ENCODE data around the gene SMIM33.
A peak's percentile ranks its signal among the peaks of the same experiment; 100 is the strongest.

The SMIM33 gene

GRCh38 chr5:139451176-139451575 lies 19.6 kb upstream of the SMIM33 start:
- peaks cover 9% of the 10 kb centered on the region for H3K36me3 Mint-ChIP-seq (ENCODE audit: low read depth)
- no peak overlapping the region for H3K27ac Mint-ChIP-seq
- no peaks in the 10 kb centered on the region for H3K27me3 Mint-ChIP-seq
- peaks cover 12% of the 10 kb centered on the region for H3K9me3 Mint-ChIP-seq
- H3K4me1 Mint-ChIP-seq = peaks cover 46% of the 10 kb centered on the region
- no peak overlapping the region for H3K4me3 Mint-ChIP-seq
- no peak for ATAC-seq
- DNase-seq = no peak

DNA sequence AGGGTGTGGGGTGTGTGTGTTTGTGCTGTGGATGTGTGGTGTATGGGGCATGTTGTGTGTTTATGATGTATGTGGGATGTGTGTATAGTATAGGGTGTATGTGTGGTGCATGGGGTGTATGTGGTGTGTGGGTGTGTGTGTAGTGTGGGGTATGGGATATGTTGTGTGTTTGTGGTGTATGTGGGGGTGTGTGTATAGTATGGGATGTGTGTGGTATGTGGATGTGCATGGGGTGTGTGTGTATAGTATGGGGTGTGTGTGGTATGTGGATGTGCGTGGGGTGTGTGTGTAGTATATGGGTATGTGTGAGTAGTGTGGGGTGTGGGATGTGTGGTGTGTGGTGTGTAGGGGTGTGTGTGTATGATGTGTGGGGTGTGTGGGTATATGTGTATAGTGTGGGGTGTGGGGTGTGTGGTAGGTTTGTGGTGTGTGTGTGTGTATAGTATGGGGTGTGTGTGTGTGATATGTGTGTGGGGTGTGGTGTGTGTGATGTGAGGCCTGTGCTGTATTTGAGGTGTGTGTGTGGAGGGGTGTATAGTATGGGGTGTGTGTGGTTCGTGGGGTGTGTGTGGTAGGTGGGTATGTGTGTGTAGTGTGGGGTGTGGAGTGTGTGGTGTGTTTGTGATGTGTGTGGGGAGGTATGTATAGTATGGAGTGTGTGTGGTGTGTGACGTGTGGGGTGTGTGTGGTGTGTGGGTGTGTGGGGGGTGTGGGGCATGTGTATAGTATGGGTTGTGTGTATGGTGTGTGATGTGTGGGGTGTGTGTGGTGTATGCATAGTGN lies 18.7 kb upstream of the SMIM33 start:
- Mint-ChIP-seq H3K27ac (no peak overlapping the region), H3K36me3 (ENCODE audit: low read depth) (peaks cover 4% of the 10 kb centered on the region), H3K27me3 (no peaks in the 10 kb centered on the region), H3K4me3 (no peak overlapping the region), H3K4me1 (peaks cover 44% of the 10 kb centered on the region), H3K9me3 (peaks cover 9% of the 10 kb centered on the region)
- no peak for ATAC-seq
- no peak for DNase-seq

DNA sequence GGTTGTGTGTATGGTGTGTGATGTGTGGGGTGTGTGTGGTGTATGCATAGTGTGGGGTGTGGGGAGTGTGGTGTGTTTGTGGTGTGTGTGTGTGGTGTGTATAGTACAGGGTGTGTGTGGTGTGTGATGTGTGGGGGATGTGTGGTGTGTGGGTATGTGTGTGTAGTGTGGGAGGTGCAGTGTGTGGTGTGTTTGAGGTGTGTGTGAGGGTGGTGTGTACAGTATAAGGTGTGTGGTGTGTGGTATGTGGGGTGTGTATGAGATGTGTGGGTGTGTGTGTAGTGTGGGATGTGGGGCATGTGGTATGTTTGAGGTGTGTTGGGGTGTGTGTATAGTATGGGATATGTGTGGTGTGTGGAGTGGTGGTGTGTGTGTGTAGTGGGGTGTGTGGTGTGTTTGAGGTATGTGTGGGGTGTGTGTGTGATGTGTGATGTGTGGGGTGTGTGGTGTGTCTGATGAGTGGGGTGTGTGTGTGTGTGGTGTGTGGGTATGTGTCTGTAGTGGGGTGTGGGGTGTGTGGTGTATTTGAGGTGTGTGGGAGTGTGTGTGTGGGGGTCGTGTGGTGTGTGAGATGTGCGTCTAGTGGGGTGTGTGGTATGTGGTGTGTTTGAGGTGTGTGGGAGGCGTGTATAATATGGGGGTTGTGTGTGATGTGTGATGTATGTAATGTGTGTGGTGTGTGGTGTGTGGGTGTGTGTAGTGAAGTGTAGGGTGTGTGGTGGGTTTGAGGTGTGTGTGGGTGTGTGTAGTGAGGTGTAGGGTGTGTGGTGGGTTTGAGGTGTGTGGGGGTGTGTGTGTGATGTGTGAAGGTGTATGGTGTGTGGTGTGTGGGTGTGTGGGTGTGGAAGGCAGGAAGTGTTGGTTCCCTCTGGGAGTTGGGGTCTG lies 16.9 kb upstream of the SMIM33 start:
- DNase-seq (no peak), ATAC-seq (no peak)
- H3K27ac Mint-ChIP-seq = peak overlapping the region; percentile 18
- H3K36me3 Mint-ChIP-seq (ENCODE audit: low read depth) = peaks cover 1% of the 10 kb centered on the region
- H3K4me3 Mint-ChIP-seq = no peak overlapping the region
- H3K4me1 Mint-ChIP-seq = peaks cover 44% of the 10 kb centered on the region
- no peaks in the 10 kb centered on the region for H3K27me3 Mint-ChIP-seq
- no peaks in the 10 kb centered on the region for H3K9me3 Mint-ChIP-seq

- Mint-ChIP-seq H3K36me3 (ENCODE audit: low read depth) (no peaks in the 10 kb centered on the region), H3K4me3 (no peak overlapping the region), H3K27me3 (no peaks in the 10 kb centered on the region), H3K9me3 (no peaks in the 10 kb centered on the region), H3K4me1 (peaks cover 48% of the 10 kb centered on the region), H3K27ac (no peak overlapping the region)
- DNase-seq (no peak), ATAC-seq (no peak)
Measured at GRCh38 chr5:139454568-139455290, 16.1 kb upstream of the SMIM33 start.

- no peaks in the 10 kb centered on the region for H3K27me3 Mint-ChIP-seq
- H3K4me1 Mint-ChIP-seq = peaks cover 63% of the 10 kb centered on the region
- ATAC-seq = no peak
- H3K27ac Mint-ChIP-seq = peak overlapping the region; percentile 94
- no peaks in the 10 kb centered on the region for H3K36me3 Mint-ChIP-seq (ENCODE audit: low read depth)
- no peaks in the 10 kb centered on the region for H3K9me3 Mint-ChIP-seq
- DNase-seq = no peak
- H3K4me3 Mint-ChIP-seq = no peak overlapping the region
Measured at GRCh38 chr5:139456776-139457175, 14.0 kb upstream of the SMIM33 start.

DNA sequence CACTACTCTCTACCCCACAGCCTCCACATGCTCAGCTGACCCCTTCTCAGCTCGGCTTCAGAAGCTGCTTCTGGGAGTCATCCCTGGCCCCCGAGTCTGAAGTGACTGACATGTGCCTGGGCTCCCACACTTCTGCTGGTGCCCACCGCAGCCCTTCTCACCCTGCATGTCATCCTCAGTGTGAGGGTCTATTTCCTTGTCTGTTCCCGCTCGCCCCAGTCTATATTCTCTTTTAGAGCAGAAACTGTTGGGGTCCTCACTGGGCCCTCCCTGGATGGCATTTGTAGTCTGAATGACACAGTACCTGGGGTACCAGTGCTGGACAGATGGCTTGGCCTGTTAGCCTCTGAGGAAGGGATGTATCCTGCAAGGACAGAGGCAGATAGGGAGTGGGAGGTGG lies 13.6 kb upstream of the SMIM33 start:
- Mint-ChIP-seq H3K9me3 (no peaks in the 10 kb centered on the region), H3K27ac (peak overlapping the region; percentile 94), H3K27me3 (no peaks in the 10 kb centered on the region), H3K4me3 (no peak overlapping the region), H3K4me1 (peaks cover 64% of the 10 kb centered on the region), H3K36me3 (ENCODE audit: low read depth) (no peaks in the 10 kb centered on the region)
- ATAC-seq (no peak), DNase-seq (no peak)

DNA sequence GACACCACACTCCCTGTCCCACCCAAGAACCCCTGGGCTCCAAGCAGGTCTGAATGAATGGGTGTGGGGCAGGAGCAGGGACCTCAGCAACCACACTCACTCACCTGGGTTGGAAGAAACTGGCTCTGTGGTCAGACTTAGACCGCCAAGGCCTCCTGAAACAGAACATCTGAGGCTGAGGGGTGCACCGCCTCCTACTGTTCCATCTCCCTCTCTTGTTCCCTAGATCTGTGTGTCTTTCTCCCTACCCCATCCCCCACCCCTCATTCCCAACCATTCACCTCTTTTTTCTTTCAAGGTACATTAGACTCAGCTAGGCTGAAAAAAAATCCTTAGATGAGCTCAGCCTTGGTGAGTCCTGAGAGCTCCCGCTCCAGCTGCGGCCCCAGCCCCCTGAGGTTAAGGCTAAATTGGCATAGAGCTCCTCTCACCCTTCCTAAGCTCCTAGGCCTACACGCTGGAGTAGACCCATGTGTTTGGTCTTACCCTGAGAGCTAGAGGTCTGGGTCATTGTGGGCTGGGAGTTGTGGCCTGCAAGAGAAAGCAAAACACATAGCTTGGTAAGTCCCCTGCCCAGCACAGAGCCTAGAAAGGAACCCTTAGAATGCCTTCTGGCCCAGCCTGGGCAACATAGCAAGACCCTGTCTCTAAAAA lies 13.0 kb upstream of the SMIM33 start:
- no peak overlapping the region for H3K4me3 Mint-ChIP-seq
- DNase-seq = peak; percentile 45
- H3K9me3 Mint-ChIP-seq = no peaks in the 10 kb centered on the region
- H3K27ac Mint-ChIP-seq = peak overlapping the region; percentile 94
- peaks cover 64% of the 10 kb centered on the region for H3K4me1 Mint-ChIP-seq
- no peak for ATAC-seq
- H3K36me3 Mint-ChIP-seq (ENCODE audit: low read depth) = no peaks in the 10 kb centered on the region
- H3K27me3 Mint-ChIP-seq = no peaks in the 10 kb centered on the region

DNA sequence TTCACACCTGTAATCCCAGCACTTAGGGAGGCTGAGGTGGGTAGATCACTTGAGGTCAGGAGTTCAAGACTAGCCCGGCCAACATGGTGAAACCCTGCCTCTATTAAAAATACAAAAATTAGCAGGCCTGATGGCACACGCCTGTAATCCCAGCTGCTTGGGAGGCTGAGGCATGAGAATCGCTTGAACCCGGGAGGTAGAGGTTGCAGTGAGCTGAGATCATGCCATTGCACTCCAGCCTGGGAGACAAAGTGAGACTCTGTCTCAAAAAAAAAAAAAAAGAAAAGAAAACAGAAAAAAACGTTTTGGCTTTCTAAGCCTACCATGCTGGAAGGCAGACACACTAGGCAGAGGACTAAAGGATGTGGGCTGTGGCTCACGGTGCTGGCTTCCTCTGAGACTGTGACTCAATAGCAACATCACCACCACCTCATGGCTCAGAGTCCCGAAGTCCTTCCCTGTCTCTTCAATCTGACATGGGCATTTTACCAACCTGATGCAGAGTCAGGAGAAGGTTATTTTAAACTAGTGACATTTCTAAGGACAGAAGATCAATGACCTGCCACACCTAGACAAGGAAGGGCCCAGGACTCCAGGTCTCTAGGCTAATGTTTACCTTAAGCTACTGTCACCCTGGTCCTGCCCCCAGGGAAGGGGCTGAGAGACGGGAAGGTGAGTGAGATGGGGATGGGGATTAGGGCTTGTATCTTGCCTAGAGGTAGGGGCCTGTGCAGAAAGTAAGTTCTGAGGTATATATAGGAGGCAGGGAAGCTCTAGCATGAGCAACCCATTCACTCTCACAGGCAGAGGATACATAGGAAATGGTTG lies 12.0 kb upstream of the SMIM33 start:
- H3K36me3 Mint-ChIP-seq (ENCODE audit: low read depth) = no peaks in the 10 kb centered on the region
- H3K27me3 Mint-ChIP-seq = no peaks in the 10 kb centered on the region
- ATAC-seq = peak; percentile 93
- H3K4me3 Mint-ChIP-seq = peak overlapping the region; percentile 64
- peak; percentile 73 for DNase-seq
- H3K9me3 Mint-ChIP-seq = no peaks in the 10 kb centered on the region
- H3K27ac Mint-ChIP-seq = peak overlapping the region; percentile 94
- peaks cover 61% of the 10 kb centered on the region for H3K4me1 Mint-ChIP-seq

- Mint-ChIP-seq H3K4me1 (peaks cover 56% of the 10 kb centered on the region), H3K9me3 (no peaks in the 10 kb centered on the region), H3K36me3 (ENCODE audit: low read depth) (no peaks in the 10 kb centered on the region), H3K27me3 (no peaks in the 10 kb centered on the region), H3K27ac (peak overlapping the region; percentile 94), H3K4me3 (peak overlapping the region; percentile 64)
- DNase-seq = peak; percentile 49
- ATAC-seq = peak; percentile 67
Measured at GRCh38 chr5:139459451-139459934, 11.3 kb upstream of the SMIM33 start.

DNA sequence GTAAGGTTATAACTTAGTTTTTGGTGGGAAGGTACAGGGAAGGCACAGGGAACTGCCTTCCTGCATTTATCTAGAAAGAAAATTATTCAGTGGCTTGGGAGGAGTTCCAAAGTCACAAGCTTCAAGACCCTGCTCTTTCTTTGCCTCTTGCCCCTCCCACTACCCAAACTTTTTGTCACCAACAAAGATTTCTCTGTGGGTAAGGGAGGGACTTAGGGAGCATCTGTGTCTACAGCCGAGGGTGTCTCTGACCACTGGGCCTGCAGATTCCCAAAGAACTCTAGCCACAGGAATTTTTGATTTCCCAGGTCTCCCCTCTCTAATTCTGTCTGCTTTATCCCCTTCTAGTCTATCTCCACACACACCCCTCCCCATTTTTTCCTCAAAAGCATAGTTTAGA lies 10.3 kb upstream of the SMIM33 start:
- peaks cover 53% of the 10 kb centered on the region for H3K4me1 Mint-ChIP-seq
- no peaks in the 10 kb centered on the region for H3K27me3 Mint-ChIP-seq
- H3K27ac Mint-ChIP-seq = no peak overlapping the region
- DNase-seq (no peak), ATAC-seq (no peak)
- H3K36me3 Mint-ChIP-seq (ENCODE audit: low read depth) = no peaks in the 10 kb centered on the region
- no peak overlapping the region for H3K4me3 Mint-ChIP-seq
- no peaks in the 10 kb centered on the region for H3K9me3 Mint-ChIP-seq

GRCh38 chr5:139461176-139461575 lies 9.6 kb upstream of the SMIM33 start:
- Mint-ChIP-seq H3K9me3 (no peaks in the 10 kb centered on the region), H3K27me3 (no peaks in the 10 kb centered on the region), H3K4me1 (peaks cover 50% of the 10 kb centered on the region), H3K4me3 (no peak overlapping the region), H3K27ac (no peak overlapping the region), H3K36me3 (ENCODE audit: low read depth) (no peaks in the 10 kb centered on the region)
- DNase-seq (no peak), ATAC-seq (no peak)

GRCh38 chr5:139461698-139462097 lies 9.1 kb upstream of the SMIM33 start:
- H3K36me3 Mint-ChIP-seq (ENCODE audit: low read depth) = no peaks in the 10 kb centered on the region
- no peak overlapping the region for H3K27ac Mint-ChIP-seq
- H3K9me3 Mint-ChIP-seq = no peaks in the 10 kb centered on the region
- no peaks in the 10 kb centered on the region for H3K27me3 Mint-ChIP-seq
- ATAC-seq (no peak), DNase-seq (no peak)
- H3K4me3 Mint-ChIP-seq = no peak overlapping the region
- H3K4me1 Mint-ChIP-seq = peaks cover 45% of the 10 kb centered on the region

- no peak within 1 kb of the TSS for H3K4me3 Mint-ChIP-seq
- H3K27ac Mint-ChIP-seq = peak within 1 kb of the TSS; percentile 22
- no peaks in the 10 kb centered on the region for H3K27me3 Mint-ChIP-seq
- ATAC-seq = no peak
- peaks cover 36% of the 10 kb centered on the region for H3K4me1 Mint-ChIP-seq
- no peaks in the 10 kb centered on the region for H3K9me3 Mint-ChIP-seq
- H3K36me3 Mint-ChIP-seq (ENCODE audit: low read depth) = no peaks in the 10 kb centered on the region
- DNase-seq = no peak
Measured at GRCh38 chr5:139462586-139463276, 8.1 kb upstream of the SMIM33 start, which contains the start of gene ECSCR. TSS of gene ECSCR (minus strand) at chr5:139462743. CDS start at chr5:139462670, 73 bp downstream.

Data from activated naive CD8-positive, alpha-beta T cell treated with anti-CD3 and anti-CD28 coated beads, Interleukin-2, amount 50 U/mL, for 24 hours (primary cell).